ENCODE data around the gene FUOM.
"Not testable (repeated sequence)": the region's sequence is repeated elsewhere in the genome, so short reads cannot be mapped to it uniquely, and the experiment has no call there.

FUOM gene

GRCh38 chr10:133368153-133368552 lies 10.3 kb upstream of the FUOM start:
- DNase-seq (ENCODE audit: low read depth in 2 of 2): no peak

- DNase-seq (ENCODE audit: low read depth in 2 of 2): not testable (repeated sequence)
Measured at GRCh38 chr10:133367461-133367860, 9.6 kb upstream of the FUOM start.

- no peak for DNase-seq (ENCODE audit: low read depth in 2 of 2)
Measured at GRCh38 chr10:133366751-133367150, 8.9 kb upstream of the FUOM start.

- no peak for DNase-seq (ENCODE audit: low read depth in 2 of 2)
Measured at GRCh38 chr10:133366130-133366478, 8.3 kb upstream of the FUOM start.

DNA sequence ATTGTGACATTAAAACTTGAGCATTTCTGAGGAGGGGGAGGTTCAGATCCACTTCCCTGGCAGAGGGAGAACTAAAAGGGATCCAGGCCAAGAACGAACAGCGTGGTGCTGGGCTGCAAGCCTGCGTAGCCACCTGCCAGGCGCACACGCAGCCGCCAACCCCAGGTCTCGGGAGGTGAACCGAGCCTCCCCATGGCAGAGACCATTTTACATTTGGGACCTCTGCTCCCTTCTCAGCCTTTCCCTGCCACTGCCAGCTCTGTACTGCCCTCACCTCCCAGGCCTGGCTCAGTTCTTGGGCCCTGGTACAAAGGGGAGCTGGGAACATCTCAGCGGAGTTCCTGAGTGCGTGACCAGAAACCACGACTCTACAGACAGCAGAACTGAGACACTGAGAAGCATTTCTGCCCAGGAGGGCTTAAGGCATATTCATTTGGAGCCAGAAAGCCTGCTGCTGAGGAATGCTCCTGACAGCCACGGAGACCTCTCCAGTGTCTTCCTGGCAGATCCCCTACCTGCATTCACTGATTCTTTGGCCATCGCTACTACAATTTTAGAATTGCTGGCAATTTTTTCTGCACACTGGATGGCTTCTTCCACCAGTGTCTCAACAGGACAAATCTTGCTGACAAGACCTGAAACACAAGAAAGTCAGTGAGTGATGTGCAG lies 7.8 kb upstream of the FUOM start:
- no peak for DNase-seq (ENCODE audit: low read depth in 2 of 2)

DNA sequence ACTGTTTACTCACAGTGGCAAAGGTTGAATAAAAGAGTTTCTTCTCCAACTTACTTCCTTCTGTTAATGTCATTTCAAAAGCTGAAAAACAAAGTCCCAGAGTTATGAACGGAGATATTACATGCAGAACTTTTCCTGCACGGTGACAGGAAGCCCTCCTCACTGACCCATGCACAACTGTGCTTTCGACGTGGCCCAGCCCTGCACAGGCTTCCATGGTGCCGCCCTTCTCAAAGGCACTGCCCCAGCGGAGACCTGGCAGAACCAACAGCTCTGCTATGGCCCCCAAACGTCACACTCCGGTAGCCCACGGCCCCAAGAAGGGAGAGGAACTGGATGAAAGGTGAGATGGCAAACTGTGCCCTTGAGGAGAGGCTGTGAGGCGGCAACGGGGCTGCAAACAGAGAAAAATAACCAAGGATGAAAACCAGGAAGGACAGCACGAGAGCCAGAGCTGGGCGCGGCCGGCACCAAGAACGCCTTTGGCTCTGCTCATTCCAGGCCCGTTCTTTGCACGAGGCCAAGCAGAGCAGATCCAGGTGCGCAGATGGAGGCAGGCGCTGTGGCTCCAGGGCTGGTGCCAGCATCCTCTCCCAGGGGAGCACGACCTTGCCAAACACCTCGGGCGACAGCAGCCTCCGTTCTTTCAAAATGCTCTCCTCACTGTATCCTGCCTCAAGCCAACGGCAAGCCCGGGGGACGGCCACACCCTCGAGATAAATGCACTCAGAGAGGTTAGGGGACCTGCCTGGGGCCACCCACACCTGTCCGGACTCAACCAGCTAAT lies 7.0 kb upstream of the FUOM start:
- no peak for DNase-seq (ENCODE audit: low read depth in 2 of 2)

GRCh38 chr10:133362846-133363245 lies 5.0 kb upstream of the FUOM start:
- no peak for DNase-seq (ENCODE audit: low read depth in 2 of 2)

GRCh38 chr10:133361773-133362441 lies 4.1 kb upstream of the FUOM start:
- no peak for DNase-seq (ENCODE audit: low read depth in 2 of 2)

DNA sequence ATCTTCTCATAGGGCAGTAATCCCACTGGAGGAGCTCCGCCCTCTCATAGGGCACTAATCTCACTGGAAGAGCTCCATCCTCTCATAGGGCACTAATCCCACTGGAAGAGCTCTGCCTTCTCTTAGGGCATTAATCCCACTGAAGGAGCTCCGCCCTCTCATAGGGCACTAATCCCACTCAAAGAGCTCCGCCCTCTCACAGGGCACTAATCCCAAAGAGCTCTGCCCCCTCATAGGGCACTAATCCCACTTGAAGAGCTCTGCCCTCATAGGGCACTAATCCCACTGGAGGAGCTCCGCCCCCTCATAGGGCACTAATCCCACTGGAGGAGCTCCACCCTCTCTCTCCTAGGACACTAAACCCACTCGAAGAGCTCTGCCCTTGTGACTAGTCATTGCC lies 3.4 kb upstream of the FUOM start:
- no peak for DNase-seq (ENCODE audit: low read depth in 2 of 2)

DNA sequence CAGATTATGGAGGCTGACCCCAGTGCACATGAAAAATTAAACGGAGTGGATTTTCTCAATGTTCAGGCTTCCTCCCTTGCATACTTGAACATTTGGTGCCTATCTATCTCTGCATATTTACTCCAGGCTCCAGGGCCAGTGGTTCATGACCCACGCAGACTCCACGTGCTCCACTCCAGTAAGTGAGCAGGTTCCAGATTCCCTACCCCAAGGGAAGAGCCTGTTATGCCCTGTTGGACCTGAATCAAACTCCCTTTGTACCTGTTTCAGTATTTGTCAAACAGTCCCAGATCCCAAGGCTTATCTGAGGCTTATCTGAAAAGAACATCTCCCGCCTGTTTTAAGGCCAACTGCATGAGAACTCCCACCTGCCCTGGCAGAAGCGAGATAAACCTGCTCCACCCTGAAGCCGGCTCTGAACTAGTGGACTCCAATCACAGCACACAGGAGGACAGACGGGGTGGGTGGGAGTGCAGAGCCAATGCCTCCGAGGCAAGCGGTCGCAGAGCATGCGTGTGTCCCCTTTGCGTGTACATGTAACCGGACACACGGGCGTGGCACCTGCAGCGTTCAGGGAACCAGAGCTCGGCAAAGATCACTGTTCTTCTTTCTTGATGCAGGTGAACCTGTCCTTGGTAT lies 2.3 kb upstream of the FUOM start:
- DNase-seq (ENCODE audit: low read depth in 2 of 2): no peak

GRCh38 chr10:133359554-133359971 lies 1.7 kb upstream of the FUOM start:
- DNase-seq (ENCODE audit: low read depth in 2 of 2): no peak

DNA sequence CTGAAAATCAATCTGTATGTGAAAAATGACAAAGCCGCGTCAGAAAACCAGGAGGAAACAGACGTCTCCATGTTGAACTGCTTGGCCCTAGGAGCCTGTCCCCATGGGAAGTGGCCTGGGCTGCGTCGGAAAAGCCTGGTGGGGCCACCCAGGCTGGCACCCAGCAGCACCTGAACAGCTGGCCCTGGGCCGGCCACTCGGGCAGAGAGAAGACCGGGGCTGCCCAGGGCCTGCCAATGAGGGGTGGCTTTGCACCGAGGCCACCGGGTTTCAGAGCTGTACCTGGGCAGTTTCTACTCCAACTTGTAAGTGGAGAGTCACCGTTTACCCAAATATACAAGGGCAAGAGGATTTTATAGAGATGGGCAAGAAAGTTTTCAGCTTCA lies 1.1 kb upstream of the FUOM start:
- no peak for DNase-seq (ENCODE audit: low read depth in 2 of 2)

GRCh38 chr10:133358162-133358924 lies 524 bp upstream of the FUOM start:
- DNase-seq (ENCODE audit: low read depth in 2 of 2): no peak

DNA sequence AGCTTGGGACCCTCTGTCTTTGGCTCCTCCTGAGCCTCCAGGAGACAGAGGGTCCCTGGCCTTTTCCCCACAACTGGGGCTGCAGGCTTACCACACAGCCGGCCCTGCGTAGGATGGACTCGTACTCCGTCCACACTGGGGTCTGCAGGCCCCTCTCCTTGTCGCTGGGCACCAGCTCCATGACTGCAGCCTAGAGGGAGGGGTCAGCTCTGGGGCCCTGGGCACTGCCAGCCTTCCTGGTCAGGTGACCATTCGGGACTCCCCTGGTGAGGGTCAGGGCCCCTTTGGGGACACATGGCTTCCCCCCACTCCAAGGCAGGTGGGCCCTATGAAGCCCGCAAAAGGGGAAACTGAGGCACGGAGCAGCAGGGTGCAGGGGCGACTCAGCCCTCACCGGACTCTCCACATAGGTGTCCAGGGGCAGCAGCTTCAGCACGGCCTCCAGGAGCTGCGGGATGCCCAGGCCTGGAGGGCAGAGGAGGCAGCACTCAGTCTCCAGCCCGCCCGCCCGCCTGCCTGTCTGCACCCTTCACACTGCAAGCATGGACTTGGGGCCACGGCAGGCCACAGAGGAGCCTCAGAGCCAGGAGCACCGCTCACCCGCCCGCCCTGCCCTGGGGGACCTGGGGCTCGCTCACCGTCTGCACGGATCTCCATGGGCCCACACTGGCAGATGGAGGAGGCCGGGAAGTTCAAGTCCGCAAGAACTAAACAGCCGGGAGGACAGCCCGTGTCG lies 1.1 kb downstream of the FUOM start:
- no peak for DNase-seq (ENCODE audit: low read depth in 2 of 2)

DNA sequence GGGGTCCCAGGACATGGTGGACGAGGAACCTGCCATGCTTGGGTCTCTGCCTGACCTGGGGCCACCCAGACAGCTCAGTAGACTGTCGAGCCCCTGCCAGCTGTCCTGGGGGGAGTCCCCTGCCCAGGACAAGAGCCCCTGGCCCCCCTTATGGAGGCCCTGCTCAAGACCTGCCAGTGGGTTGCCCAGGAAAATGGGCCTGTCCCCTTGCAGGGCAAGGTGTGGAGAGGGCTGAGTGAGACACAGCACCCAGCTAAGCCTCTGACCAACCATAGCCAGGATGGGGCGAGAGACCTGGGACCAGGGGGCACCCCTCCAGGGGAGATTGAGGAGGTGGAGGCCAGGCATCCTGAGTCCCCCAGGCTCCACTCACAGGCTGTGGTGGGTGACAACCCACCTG lies 1.8 kb downstream of the FUOM start:
- no peak for DNase-seq (ENCODE audit: low read depth in 2 of 2)

- no peak for DNase-seq (ENCODE audit: low read depth in 2 of 2)
Measured at GRCh38 chr10:133355266-133355665, 2.6 kb downstream of the FUOM start.

GRCh38 chr10:133354672-133355240 lies 3.1 kb downstream of the FUOM start:
- no peak for DNase-seq (ENCODE audit: low read depth in 2 of 2)

- DNase-seq (ENCODE audit: low read depth in 2 of 2): no peak
Measured at GRCh38 chr10:133353988-133354605, 3.7 kb downstream of the FUOM start.

- DNase-seq (ENCODE audit: low read depth in 2 of 2): no peak
Measured at GRCh38 chr10:133353202-133353959, 4.4 kb downstream of the FUOM start.
